MM.1S (cell line): ENCODE data around the gene PMEPA1.

Experiments
- DNase-seq: peaks from one replicate; pipeline ENCODE4 v3.0.0-alpha.2; 2015
- H2AFZ ChIP-seq: fragments of 300-600 bp; sonication (generic); 2 replicates; pipeline ENCODE4 v1.6.0; 2016; ENCODE audit warnings: antibody characterized with exemption, low read length
- H3F3A ChIP-seq: fragments of 300-600 bp; sonication (generic); 2 replicates; pipeline ENCODE4 v1.6.1; 2016; ENCODE audit warnings: mild to moderate bottlenecking, antibody characterized with exemption, low read length, moderate library complexity, mixed read lengths; ENCODE audit not compliant: insufficient read depth
- H3K27ac ChIP-seq: fragments of 300-600 bp; sonication (generic); 2 replicates; pipeline ENCODE4 v1.5.1; 2016; ENCODE audit warnings: mild to moderate bottlenecking, low read length
- H3K27me3 ChIP-seq: fragments of 300-600 bp; sonication (generic); replicated peaks from 2 replicates; pipeline ENCODE4 v1.6.0; 2016; ENCODE audit warnings: low read length; ENCODE audit not compliant: insufficient read depth
- H3K36me3 ChIP-seq: fragments of 300-600 bp; sonication (generic); replicated peaks from 2 replicates; pipeline ENCODE4 v1.6.1; 2016; ENCODE audit warnings: mild to moderate bottlenecking, low read length, mixed read lengths; ENCODE audit not compliant: insufficient read depth
- H3K4me1 ChIP-seq: fragments of 300-600 bp; sonication (generic); 2 replicates; pipeline ENCODE4 v1.6.1; 2016; ENCODE audit warnings: low read length, mixed read lengths
- H3K4me2 ChIP-seq: fragments of 300-600 bp; sonication (generic); 2 replicates; pipeline ENCODE4 v1.6.0; 2016; ENCODE audit warnings: low read depth, low read length
- H3K4me3 ChIP-seq: fragments of 300-600 bp; sonication (generic); 2 replicates; pipeline ENCODE4 v1.5.1; 2016; ENCODE audit warnings: low read length, mixed read lengths
- H3K79me2 ChIP-seq: fragments of 300-600 bp; sonication (generic); 2 replicates; pipeline ENCODE4 v1.6.1; 2016; ENCODE audit warnings: mixed run types, low read length, mixed read lengths
- H3K9ac ChIP-seq: fragments of 300-600 bp; sonication (generic); 2 replicates; pipeline ENCODE4 v1.6.1; 2016; ENCODE audit warnings: low read length, mixed read lengths
- H3K9me2 ChIP-seq: fragments of 300-600 bp; sonication (generic); replicated peaks from 2 replicates; pipeline ENCODE4 v1.6.1; 2016; ENCODE audit warnings: mild to moderate bottlenecking, low read length, mixed read lengths; ENCODE audit not compliant: insufficient read depth
- H3K9me3 ChIP-seq: fragments of 300-600 bp; sonication (generic); replicated peaks from 2 replicates; pipeline ENCODE4 v1.6.1; 2016; ENCODE audit warnings: mild to moderate bottlenecking, low read length, mixed read lengths; ENCODE audit not compliant: insufficient read depth
- H4K20me1 ChIP-seq: fragments of 300-600 bp; sonication (generic); 2 replicates; pipeline ENCODE4 v1.6.1; 2016; ENCODE audit warnings: mild to moderate bottlenecking, low read length, moderate library complexity, mixed read lengths; ENCODE audit not compliant: insufficient read depth
- CTCF ChIP-seq: fragments of 300-600 bp; sonication (generic); IDR thresholded peaks from 2 replicates; pipeline ENCODE4 v1.5.1; 2016; ENCODE audit warnings: antibody characterized with exemption, low read length, mixed read lengths
- EZH2 ChIP-seq: fragments of 300-600 bp; sonication (generic); optimal IDR thresholded peaks from 2 replicates; pipeline ENCODE3; 2017; ENCODE audit warnings: low read depth, mild to moderate bottlenecking, antibody characterized with exemption, low read length, mixed read lengths
- EZH2phosphoT487 ChIP-seq: fragments of 300-600 bp; sonication (generic); IDR thresholded peaks from 2 replicates; pipeline ENCODE4 v1.6.1; 2018; ENCODE audit warnings: antibody characterized with exemption, low read length

The PMEPA1 gene

GRCh38 chr20:57665589-57665971 is 44.2 kb downstream of the PMEPA1 start:
- H3K4me3 ChIP-seq = no peak overlapping the region
- no peaks in the 10 kb centered on the region for H3K27me3 ChIP-seq
- no peak overlapping the region for H3K4me2 ChIP-seq
- no peaks in the 10 kb centered on the region for H3K9me2 ChIP-seq
- no peak overlapping the region for H2AFZ ChIP-seq
- H3K4me1 ChIP-seq = peaks cover 11% of the 10 kb centered on the region
- TF ChIP-seq CTCF = no peak
- no peak for TF ChIP-seq EZH2phosphoT487
- no peak for TF ChIP-seq EZH2
- DNase-seq = no peak
- H3K9me3 ChIP-seq = no peaks in the 10 kb centered on the region
- H3K27ac ChIP-seq = no peak overlapping the region
- H4K20me1 ChIP-seq = no peaks in the 10 kb centered on the region
- H3K79me2 ChIP-seq = no peaks in the 10 kb centered on the region
- H3K9ac ChIP-seq = no peak overlapping the region
- no peaks in the 10 kb centered on the region for H3K36me3 ChIP-seq
- peaks cover 12% of the 10 kb centered on the region; the same call in 1 of the 2 replicates for H3F3A ChIP-seq

- DNase-seq = no peak
- H3K4me2 ChIP-seq = no peak overlapping the region
Observed at GRCh38 chr20:57664924-57665588, 44.8 kb downstream of the PMEPA1 start.

GRCh38 chr20:57664476-57664875 is 45.3 kb downstream of the PMEPA1 start:
- Histone ChIP-seq H3K4me2 (no peak overlapping the region), H3K9me3 (no peaks in the 10 kb centered on the region), H2AFZ (no peak overlapping the region), H3K27me3 (no peaks in the 10 kb centered on the region), H3F3A (peaks cover 12% of the 10 kb centered on the region; the same call in 1 of the 2 replicates), H3K79me2 (no peaks in the 10 kb centered on the region), H3K27ac (no peak overlapping the region), H3K4me1 (peaks cover 11% of the 10 kb centered on the region), H3K9ac (no peak overlapping the region), H3K36me3 (no peaks in the 10 kb centered on the region), H3K4me3 (no peak overlapping the region), H4K20me1 (no peaks in the 10 kb centered on the region), H3K9me2 (no peaks in the 10 kb centered on the region)
- no peak for DNase-seq
- no peak for TF ChIP-seq EZH2phosphoT487
- no peak for TF ChIP-seq EZH2

More at GRCh38 chr20:57664924-57665588, 44.8 kb downstream of the PMEPA1 start:
- H3K9ac ChIP-seq = no peak overlapping the region
- H3K4me1 ChIP-seq = peaks cover 11% of the 10 kb centered on the region
- no peaks in the 10 kb centered on the region for H3K9me2 ChIP-seq
- TF ChIP-seq CTCF (no peak), EZH2 (no peak), EZH2phosphoT487 (no peak)
- H3K27me3 ChIP-seq = no peaks in the 10 kb centered on the region
- H3F3A ChIP-seq = peaks cover 12% of the 10 kb centered on the region; the same call in 1 of the 2 replicates
- no peak overlapping the region for H2AFZ ChIP-seq
- no peak overlapping the region for H3K4me3 ChIP-seq
- H3K27ac ChIP-seq = no peak overlapping the region
- no peaks in the 10 kb centered on the region for H3K9me3 ChIP-seq
- no peaks in the 10 kb centered on the region for H4K20me1 ChIP-seq
- H3K36me3 ChIP-seq = no peaks in the 10 kb centered on the region
- H3K79me2 ChIP-seq = no peaks in the 10 kb centered on the region
